GM11168 (cell line): ENCODE measurements around the gene EDEM3.
"Not testable (repeated sequence)": the region's sequence is repeated elsewhere in the genome, so short reads cannot be mapped to it uniquely, and the experiment has no call there.

ENCODE experiments used
- in situ Hi-C: fragments of 300-500 bp; cut with MboI; formaldehyde crosslinking; loops from one replicate; pipeline ENCODE4 v1.12.0; 2022; ENCODE audit warnings: low sequenced_read_pairs; ENCODE audit not compliant: unreplicated experiment

Gene EDEM3, protein sequence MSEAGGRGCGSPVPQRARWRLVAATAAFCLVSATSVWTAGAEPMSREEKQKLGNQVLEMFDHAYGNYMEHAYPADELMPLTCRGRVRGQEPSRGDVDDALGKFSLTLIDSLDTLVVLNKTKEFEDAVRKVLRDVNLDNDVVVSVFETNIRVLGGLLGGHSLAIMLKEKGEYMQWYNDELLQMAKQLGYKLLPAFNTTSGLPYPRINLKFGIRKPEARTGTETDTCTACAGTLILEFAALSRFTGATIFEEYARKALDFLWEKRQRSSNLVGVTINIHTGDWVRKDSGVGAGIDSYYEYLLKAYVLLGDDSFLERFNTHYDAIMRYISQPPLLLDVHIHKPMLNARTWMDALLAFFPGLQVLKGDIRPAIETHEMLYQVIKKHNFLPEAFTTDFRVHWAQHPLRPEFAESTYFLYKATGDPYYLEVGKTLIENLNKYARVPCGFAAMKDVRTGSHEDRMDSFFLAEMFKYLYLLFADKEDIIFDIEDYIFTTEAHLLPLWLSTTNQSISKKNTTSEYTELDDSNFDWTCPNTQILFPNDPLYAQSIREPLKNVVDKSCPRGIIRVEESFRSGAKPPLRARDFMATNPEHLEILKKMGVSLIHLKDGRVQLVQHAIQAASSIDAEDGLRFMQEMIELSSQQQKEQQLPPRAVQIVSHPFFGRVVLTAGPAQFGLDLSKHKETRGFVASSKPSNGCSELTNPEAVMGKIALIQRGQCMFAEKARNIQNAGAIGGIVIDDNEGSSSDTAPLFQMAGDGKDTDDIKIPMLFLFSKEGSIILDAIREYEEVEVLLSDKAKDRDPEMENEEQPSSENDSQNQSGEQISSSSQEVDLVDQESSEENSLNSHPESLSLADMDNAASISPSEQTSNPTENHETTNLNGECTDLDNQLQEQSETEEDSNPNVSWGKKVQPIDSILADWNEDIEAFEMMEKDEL

DNA sequence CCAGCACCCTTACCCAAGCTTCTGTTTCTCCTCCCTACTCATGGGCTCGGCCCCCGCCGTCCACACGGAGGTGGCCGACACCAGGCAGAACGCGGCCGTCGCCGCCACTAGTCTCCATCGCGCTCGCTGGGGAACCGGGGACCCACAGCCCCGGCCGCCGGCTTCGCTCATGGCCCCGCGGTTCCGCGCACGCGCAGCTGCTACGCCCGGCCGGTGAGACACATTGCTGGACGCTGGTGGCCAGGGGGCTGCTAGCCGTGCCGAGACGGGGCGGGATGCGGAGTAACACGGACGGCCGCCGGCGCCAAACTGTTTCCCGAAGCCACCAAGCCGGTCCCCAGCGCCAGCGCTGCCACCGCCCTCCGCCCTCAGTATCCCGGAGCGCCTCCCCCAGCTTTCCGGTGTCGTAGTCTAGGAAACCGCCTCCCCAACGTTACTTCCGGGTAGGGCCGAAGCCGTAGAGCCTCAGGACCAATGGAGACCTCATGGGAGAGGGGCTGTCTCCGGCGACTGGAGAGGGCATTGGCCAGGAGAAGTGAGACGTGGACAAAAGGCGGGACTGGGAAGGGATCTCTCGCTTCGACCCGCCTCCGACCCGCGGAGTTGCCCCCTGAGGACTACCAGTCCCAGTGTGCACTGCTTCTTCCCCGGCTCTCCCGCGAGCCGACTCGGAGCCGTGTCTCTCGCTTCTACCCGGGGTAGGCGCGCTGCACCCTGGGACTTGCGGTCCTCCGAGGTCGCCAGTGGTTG is at the start of gene EDEM3:
TSS of gene EDEM3 (minus strand) at position 383 of the 750 bp plus-strand sequence. CDS start at position 171, 212 bp downstream.
- in situ Hi-C loops = no loop called here

- in situ Hi-C loops = no loop called here
Measured at GRCh38 chr1:184804220-184804619, 49.6 kb upstream of the EDEM3 start.

- in situ Hi-C loops = no loop called here
Measured at GRCh38 chr1:184803180-184803492, 48.5 kb upstream of the EDEM3 start.

DNA sequence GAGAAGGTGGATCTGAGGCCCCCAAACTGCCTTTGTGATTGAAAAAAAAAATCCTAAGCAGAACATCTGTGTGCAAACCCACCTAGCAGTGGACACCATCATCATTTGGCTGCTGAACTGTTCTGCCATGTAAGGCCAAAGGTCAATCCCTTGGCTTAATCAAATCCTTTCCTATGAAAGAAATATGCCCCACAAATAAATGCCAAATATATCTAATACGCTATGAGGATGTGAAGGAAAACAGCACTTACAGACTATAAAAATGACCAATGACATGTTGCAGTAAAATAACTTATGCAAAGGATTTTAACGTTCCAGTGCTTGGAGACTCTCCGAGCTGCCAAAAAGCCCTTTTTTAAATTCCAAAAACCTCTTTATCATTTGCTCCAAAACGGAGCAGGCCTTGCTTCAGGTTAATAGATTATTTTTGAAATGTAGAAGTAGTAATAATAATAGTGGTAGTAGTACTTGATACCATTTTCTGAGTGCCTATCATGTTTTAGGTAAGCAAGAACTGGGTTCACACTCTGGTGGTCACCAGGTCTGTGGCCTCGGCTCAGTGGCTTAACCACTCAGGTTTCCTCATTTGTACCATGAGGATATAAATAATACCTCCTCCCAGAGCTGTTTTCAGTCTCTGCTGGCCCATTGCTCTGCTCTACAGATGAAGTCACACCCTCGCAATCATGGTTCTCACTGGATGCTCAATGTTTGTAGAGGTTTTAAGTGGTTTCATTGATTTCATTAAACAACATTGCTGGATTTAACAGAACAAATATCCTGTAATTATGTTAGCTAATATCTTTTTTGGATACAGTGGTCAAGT is 47.9 kb upstream of the EDEM3 start:
- in situ Hi-C loops = no loop called here

GRCh38 chr1:184801503-184801902 is 46.8 kb upstream of the EDEM3 start:
- in situ Hi-C loops = no loop called here

- in situ Hi-C loops = no loop called here
Measured at GRCh38 chr1:184800876-184801275, 46.2 kb upstream of the EDEM3 start.

- in situ Hi-C loops = no loop called here
Measured at GRCh38 chr1:184793967-184794366, 39.3 kb upstream of the EDEM3 start.

GRCh38 chr1:184792450-184792969 is 37.9 kb upstream of the EDEM3 start:
- in situ Hi-C loops = no loop called here

DNA sequence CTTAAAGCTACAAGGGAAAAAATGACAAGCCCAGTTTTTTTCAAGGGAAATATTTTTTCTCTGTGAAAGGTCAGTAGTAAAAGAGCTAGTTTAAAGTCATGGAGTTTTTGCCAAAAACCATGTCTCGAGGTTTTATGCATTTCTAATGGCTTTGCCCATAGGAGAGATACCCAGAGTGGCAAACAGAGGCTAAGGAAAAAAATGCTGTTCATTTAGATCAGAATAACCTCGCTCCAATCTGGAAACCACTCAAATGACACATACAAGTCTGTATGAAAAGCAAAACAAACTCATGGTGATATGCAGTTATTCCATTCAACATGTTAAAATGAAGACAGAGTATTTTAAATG is 36.9 kb upstream of the EDEM3 start:
- in situ Hi-C loops = no loop called here

DNA sequence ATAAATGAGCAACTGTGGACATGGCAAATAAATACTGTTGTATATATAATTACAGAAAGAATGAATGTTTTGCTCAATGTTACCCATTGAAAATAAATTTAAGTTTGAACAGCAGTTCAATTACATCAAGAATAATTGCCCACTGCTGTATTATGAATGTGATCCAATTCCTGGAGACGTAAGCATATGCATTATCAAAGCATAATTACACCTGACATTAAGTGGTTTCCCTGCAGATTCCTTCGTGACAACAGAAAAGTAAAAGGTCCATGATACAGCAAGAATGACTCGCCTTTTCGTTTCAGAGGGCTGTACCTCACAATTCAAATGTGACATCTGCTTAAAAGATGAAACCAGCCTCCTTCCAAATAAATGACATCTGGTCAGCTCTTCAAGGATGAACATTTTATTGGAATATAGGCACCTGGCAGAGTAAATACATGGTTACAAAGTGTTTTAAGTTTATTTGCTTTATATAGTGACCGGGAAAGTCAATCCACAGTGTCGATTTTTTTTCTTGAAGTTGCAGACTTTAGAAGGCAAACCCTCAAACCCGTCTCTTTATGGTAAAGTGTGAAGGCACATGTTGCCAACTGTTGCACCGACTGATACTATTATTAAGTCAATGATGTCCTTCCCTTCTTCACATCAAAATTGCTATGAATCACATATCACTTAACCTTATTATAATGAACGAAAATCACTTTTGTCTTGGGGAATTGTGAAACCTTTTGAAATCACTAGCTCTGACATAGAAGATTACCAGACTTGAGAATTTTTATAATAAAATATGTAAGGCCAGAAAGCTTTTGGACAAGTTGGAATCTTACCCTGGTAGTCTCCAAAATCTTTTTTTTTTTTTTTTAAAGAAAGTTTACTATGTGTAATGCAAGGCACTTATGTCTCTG is 36.2 kb upstream of the EDEM3 start:
- in situ Hi-C loops = no loop called here

DNA sequence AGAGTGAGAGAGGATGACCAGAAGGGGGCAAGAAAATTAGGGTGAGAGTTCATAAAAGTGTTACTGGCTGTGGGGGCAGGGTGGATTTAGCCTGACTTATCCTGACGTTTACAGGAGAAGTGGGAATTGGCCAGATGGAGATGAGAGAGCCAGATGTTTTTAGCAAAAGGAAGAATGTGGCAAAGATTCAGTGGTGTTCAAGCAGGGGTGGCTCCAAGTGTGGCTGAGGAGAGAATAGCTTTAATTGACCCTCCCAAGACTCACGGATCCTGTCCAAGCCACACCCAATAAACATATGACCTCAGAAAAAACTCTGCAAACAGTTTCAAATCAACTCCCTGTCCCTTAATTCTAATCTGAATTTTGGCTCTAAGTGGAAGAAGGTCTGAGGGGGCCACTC is 35.2 kb upstream of the EDEM3 start:
- in situ Hi-C loops = no loop called here

DNA sequence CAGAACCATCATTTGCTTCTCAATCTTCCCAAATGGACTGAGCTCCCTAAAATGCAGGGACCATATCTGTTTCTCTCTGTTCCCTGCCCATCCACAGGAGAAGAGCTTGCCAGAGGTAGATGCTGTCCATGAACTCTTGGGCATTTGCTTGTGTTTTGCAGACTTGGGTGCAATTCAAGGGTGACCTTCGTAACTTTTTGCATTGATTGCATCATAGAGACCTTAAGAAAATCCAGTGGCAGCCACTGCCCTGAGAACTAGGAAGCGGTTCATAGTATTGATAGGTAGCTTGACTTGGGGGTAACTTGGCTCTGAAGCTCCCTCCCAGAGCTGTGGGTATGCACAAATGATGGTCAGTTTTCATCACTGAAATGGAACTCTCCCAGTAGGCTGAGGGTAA is 34.3 kb upstream of the EDEM3 start:
- in situ Hi-C loops = no loop called here

DNA sequence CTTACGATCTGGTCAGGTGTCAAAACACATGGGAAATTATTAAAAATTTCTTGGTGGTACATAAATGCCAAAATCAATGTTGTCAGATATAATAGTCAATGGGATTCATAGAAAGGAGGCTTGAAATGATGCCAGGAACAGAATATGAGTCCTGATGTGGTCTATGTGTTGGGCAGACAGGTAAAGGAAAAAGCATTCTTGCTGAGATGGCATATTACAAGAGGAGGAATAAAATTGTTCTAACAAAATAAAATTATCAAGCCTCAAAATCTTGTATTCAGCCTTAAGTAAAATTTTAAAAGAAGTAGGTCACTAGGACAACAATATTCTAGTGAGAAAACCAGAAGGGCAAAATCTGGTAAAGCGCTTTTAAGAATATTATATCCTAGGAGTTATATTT is 30.9 kb upstream of the EDEM3 start:
- in situ Hi-C loops = no loop called here

DNA sequence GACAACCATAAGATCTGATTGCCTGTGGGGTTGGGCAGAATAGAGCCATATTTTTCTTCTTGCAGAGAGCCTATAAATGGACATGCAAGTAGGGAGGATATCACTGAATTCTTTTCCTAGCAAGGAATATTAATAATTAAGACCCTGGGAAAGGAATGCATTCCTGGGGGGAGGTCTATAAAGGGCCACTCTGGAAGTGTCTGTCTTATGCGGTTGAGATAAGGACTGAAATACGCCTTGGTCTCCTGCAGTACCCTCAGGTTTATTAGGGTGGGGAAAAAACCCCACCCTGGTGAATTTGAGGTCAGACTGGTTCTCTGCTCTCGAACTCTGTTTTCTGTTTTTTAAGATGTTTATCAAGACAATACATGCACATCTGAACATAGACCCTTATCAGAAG is 29.1 kb upstream of the EDEM3 start:
- in situ Hi-C loops = not testable (repeated sequence)

- in situ Hi-C loops = no loop called here
Measured at GRCh38 chr1:184781941-184782340, 27.3 kb upstream of the EDEM3 start.

GRCh38 chr1:184775885-184776284 is 21.2 kb upstream of the EDEM3 start:
- in situ Hi-C loops = no loop called here

GRCh38 chr1:184775329-184775728 is 20.7 kb upstream of the EDEM3 start:
- in situ Hi-C loops = no loop called here

DNA sequence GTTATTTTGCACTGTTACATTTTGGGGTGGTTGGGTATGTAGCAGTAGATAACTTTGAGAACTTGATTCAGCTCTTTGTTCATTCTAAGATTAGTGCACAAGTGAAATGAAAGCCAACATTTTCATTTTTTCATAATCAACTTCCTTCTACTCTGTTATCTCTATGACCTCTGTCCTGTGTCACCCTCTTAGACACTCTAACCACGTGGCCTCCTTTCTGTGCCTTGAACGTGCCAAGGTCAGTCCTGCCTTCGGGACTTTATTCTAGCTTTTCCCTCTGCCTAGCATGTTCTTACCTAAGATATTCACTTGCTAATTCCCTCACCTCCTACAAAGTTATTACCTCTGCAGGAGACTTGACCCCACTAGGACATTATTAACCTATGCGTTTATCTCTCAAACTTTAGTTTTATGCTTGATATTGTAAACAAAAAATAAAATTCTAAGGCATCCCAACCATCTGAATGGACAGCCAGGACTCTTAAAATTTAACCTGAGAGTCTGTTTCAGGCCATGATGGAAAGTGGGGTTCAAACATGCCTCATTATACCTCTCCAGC is 19.2 kb upstream of the EDEM3 start:
- in situ Hi-C loops = no loop called here
